HG02610 (cell line): Measurements from ENCODE around the gene REEP1.

ENCODE experiments used
- ATAC-seq: cut with Tn5 transposase; IDR thresholded peaks from one replicate; pipeline ENCODE4 v1.9.1; 2021; ENCODE audit warnings: mild to moderate bottlenecking, moderate library complexity; ENCODE audit not compliant: unreplicated experiment

The REEP1 gene

DNA sequence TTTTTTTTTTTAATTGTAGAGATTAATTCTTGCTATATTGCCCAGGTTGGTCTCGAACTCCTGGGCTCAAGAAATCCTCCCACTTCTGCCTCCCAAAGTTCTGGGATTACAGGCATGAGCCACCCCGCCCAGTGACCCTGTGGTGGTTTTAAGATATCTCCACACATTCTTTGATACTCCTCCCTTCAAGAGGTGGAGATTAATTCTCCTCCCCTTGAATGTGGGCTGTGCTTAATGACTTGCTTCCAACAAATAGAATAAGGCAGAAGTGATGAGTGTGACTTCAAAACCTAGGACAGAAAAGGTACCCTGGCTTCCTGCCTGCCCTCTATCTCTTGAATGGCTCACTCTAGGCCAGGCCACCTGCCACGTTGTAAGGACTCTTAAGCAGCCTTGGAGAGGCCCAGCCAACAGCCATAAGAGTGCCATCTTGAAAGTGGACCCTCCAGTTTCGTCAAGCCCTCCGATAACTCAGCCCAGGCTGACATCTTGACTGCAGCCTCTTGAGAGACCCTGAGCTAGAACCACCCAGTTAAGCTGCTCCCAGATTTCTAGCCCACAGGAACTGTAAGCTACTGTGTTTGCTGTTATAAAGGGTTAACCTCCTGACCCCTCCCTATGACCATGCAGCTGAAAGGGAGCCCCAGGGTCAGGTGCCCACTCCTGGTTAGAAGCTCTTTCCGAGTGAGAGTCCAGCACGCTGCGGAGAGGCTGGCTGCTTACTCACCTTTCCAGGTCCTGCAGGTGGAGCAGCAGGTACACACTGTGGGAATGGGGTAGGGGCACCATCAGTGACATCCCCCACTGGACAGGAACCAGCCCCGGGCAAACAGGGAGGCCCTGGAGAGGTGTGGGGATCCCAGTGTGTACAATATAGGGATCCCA lies 110.5 kb downstream of the REEP1 start:
- ATAC-seq: no peak

- ATAC-seq: no peak
These were observed 111.4 kb downstream of the REEP1 start for GRCh38 chr2:86226070-86226469.

DNA sequence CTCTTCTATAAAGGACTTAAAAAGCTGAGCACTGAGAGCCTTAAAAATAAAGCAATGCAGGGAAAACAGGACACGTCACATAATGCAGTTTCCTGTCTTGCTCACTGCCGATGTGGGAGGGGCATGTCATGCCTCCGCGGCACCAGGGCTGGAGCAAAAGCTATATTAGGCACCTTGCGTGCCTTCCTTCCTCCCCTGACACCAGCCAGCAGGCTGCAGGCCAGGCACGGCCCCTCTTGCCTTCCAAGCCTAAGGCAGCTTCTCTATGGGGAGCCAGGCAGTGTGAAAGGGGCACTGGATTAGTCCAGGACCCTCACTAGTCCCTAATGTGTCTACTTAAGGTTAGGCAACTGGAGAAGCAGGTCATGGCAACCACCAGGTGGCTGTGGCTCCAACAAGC lies 111.8 kb downstream of the REEP1 start:
- peak; percentile 76 for ATAC-seq

DNA sequence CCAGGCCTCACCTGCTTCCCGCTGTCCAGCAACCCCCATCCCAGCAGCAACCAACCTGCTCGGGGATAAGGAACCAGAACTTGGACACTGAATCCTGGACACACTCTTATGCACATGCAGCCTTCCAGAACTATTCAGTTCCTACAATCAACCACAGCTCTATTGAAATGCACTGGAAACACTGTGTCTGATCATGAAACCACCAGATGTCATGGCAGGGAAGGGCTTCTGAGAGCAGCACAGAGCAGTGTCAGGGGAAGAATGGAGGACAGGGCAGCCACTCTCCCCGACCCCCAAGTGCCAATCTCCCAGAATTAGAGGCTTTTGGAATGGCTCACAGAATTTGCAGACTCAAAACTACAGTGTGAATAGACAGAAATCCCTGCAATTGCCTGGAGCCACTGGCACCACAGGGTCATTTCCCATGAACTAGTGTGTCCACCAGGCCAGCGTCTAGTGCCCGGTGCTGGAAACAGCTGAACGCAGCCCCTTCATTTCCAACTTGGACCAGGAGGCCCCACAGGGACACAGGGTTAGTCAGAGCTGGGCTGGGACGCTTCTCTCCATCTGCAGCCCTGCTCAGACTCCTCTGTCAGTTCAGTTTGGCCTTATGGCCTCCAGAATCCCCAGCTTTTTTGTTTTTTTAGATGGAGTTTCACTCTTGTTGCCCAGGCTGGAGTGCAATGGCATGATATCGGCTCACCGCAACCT lies 112.6 kb downstream of the REEP1 start:
- ATAC-seq: no peak

- no peak for ATAC-seq
These were observed 113.4 kb downstream of the REEP1 start for GRCh38 chr2:86223927-86224560.

GRCh38 chr2:86223140-86223926 lies 114.1 kb downstream of the REEP1 start:
- no peak for ATAC-seq

- no peak for ATAC-seq
These were observed 116.3 kb downstream of the REEP1 start for GRCh38 chr2:86221066-86221684.

DNA sequence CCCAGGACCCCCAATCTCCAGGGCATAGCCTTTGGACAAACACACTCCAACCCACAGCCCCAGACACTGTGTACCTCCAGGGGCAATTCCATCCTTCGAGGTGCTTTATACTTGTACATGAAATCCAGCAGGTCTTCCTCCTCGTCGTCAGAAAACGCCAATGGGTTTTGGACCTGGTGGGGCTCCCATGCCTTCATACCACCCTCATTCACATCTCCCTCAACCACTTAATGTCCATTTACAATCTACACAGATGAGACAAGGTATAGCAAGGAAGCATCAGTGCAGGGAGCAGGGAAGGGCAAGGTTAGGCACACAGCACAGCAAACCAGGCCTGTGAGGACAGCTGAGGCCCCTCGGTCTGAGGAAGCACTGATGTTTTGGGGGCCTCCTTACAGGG lies 117.5 kb downstream of the REEP1 start:
- no peak for ATAC-seq

DNA sequence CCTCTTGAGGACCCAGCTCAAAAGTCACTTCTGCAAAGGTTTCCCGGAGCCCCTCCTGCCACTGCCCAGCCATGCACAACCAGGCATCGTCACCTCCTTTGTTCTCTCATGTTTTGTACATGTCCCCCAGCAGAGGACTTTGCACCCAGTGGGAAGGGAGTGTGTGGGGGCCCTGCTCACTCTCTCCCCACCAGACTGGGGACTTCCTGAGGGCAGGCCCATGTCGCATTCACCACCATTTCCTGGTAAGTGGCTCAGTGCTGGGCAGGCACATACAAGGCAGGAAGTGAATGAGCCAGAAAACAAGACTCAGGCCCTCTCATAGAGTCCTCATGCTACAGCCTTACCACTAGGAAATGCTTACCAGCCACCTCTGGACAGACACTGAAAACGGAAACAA lies 119.3 kb downstream of the REEP1 start:
- no peak for ATAC-seq

GRCh38 chr2:86216575-86217555 lies 120.6 kb downstream of the REEP1 start:
- no peak for ATAC-seq

- ATAC-seq: no peak
These were observed 123.0 kb downstream of the REEP1 start for GRCh38 chr2:86214503-86214832.

DNA sequence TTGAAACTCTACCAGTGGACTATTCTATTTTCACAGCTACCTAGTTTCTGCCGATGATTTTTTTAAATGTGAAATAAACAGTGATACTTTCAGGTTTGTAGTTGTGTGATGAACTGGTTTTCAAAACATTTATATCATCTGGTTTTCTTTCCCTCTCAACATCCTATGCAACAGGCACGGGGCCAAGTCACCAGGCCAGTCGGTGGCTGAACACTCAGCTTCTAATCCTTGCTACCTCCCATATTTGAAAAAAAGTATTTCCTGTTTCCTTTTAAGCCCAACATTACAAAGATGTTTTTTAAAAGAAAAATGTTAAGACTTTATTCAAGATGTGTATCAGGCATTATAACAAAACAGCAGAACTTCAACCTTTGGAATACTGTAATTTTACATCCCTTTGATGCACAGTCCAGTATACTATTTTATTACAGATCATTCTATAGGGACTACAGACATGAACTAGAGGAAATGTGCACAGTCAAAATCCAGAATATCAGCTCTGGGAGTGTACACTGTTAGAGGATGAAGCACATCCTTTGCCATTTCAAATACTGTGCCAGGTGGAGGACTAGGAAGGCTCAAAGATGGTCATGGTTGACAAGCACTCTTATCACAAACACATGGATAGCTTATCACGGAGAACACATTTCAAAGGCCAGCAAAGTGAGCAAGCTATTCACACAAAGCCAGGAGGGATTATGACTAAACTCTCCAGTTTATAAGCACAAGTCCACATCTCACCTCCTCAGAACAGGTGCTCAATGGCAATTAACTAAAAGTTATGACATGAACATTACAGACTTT lies 123.5 kb downstream of the REEP1 start:
- ATAC-seq: no peak

- no peak for ATAC-seq
These were observed 124.4 kb downstream of the REEP1 start for GRCh38 chr2:86213056-86213455.

DNA sequence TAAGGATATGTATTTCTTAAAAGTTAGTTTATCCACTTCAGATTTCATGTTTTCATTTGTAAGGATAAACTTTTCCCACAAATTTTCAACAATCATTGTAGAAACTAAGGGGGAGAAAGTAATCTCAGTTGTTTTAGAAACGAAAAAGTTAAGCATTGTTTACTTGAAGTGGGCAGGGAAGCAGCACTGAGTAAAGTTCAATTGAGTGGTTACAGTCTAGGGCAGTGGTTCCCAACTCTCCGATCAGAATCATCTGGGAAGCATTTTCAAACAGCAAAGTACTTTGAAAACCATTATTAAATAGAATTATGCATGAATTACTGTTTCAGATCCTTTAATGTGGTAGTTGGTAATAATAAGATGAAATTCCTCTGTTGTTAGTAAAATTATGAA lies 125.6 kb downstream of the REEP1 start:
- ATAC-seq: no peak

GRCh38 chr2:86211033-86211795 lies 126.2 kb downstream of the REEP1 start:
- ATAC-seq: no peak

DNA sequence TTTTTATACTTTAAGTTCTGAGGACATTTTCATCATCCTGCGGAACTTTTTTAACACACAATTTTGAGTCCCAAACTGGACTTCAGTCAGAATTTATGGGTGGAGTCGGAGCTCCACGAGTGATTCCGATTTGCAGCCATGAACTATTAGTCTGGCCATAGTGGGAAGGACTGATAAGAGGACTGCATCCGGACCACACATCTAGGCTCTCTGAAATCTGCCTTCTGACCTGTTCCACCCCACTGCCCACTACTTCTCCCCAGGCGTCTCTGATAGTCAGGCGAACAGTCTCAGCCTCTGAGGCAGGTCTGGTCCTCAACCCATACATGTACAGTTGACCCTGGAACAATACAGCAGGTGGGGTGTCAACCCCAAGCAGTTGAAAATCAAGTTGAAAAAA lies 133.0 kb downstream of the REEP1 start:
- no peak for ATAC-seq

DNA sequence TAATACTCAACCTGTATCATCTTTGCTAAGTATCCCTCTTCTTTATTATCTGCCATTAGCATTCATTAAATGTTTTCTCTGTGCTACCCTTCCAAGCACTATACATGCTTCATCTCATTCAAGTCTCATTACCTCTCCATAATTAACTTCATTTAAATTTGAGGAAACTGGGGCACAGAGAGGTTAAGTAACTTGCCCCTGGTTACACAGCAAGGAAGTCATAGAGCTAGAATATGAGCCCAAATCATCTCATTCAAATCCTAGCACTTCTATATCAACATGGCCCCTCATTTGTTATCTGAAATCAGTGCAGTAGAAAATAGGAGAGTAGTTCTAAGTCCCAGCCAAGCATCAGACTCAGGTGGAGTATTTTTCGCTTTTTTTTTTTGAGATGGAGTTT lies 133.8 kb downstream of the REEP1 start:
- ATAC-seq: no peak

- no peak for ATAC-seq
These were observed 134.7 kb downstream of the REEP1 start for GRCh38 chr2:86202702-86203101.
